Amniotic epithelial cell (primary cell): ENCODE data around the gene SCEL.
A peak's percentile ranks its signal among the peaks of the same experiment; 100 is the strongest.
"Not testable (repeated sequence)": the region's sequence is repeated elsewhere in the genome, so short reads cannot be mapped to it uniquely, and the experiment has no call there.

Experiments
- DNase-seq: peaks from one replicate; pipeline ENCODE4 v3.0.0-alpha.2; 2010; ENCODE audit warnings: low read depth

SCEL gene, protein sequence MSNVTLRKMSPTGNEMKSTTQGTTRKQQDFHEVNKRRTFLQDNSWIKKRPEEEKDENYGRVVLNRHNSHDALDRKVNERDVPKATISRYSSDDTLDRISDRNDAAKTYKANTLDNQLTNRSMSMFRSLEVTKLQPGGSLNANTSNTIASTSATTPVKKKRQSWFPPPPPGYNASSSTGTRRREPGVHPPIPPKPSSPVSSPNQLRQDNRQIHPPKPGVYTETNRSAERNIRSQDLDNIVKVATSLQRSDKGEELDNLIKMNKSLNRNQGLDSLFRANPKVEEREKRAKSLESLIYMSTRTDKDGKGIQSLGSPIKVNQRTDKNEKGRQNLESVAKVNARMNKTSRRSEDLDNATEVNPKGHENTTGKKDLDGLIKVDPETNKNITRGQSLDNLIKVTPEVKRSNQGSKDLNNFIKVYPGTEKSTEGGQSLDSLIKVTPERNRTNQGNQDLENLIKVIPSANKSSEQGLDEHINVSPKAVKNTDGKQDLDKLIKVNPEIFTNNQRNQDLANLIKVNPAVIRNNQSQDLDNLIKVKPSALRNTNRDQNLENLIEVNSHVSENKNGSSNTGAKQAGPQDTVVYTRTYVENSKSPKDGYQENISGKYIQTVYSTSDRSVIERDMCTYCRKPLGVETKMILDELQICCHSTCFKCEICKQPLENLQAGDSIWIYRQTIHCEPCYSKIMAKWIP

DNA sequence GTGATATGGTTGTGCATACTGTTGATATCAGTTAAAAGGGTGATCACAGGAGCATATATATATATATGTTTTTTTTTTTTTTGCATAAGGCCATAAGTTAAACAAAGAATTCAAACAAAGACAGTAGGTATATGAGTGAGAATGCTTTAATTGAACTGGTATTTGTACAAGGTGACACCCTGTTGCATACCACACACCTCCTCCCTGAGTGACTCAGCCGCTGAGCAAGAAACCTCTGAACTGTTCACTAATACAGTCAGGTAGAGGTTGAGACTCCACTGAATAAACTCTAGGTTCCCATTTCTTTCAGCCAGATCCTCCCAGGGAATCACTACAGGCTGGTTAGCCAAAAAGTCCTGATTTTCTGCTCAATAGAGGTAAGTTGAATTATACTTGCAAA lies at the start of gene SCEL:
TSS of gene SCEL (plus strand) at position 259 of the 400 bp plus-strand sequence. CDS start 20,170 bp downstream, outside the sequence.
- DNase-seq, result no peak

DNA sequence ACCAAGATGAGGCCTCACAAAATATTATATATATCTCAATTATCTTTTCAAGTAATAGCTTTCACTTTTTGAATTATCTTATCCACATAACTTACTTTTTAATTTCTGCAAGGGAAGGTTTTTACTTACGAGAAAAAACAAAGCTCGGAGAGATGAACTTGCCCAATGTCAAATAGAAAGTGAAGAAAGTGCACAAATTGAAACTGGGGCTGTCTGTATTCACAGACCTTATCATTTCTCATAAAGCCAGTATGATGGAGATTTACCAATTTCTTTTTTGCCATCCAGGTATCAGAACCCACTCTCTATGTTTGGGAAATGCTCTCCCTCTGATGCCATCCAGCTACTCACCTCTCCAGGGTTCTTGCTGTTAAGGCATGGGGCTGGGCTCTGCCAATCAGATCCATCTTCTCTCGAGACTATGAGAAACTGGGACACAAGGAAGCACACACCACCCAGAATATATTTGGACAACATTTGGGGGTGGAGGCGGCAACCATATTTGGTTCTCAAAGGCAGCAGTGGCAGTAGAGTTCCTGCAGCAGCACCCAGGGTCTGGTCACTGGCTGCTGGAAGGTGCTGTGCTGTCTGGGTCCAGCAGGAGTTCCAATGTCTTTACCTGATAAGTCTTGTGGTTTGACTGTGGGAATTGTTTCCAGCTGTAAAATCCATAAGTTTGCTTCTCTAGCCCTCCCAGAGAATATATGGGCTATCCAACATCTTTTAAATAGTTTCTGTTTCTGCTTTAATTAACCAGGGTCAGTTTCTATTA lies 45.8 kb upstream of the SCEL start:
- DNase-seq, result no peak

DNA sequence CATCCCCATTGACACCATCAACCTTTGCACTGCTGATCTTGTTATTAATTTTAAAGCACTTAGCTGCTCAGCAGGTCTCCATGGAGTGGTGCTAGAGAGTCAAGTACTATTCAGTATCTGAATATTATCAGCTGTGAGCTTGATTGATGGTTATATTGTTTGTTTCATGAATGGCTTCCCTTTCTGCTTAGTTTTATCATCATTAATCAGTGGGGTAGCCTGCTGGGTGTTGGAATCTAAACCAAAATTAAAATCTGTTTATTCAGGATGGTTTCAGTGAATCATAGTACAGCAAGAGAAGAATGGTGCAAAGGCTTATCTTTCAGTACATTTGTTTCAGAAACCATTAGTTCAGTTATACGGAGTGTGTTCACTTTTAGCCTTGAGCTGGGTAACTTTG lies 42.5 kb upstream of the SCEL start:
- peak; percentile 29 for DNase-seq

DNA sequence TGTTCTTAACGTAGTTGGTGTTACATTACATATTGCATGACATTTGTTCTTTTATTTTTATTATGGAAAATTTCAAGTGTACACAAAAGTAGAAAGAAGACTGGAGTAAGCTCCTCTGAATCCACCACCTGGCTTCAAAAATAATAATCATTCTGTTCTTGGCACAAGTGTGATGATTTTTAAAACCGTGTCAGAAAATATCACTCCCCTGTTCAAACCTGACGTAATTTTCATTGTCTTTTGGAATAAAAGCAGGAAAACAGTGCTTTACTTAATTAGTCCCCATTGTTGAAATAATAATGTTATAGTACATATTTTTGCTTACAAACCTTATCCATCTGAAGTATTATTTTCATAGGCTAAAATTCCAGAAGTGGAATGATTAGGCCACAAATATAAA lies 41.3 kb upstream of the SCEL start:
- DNase-seq, result no peak

DNA sequence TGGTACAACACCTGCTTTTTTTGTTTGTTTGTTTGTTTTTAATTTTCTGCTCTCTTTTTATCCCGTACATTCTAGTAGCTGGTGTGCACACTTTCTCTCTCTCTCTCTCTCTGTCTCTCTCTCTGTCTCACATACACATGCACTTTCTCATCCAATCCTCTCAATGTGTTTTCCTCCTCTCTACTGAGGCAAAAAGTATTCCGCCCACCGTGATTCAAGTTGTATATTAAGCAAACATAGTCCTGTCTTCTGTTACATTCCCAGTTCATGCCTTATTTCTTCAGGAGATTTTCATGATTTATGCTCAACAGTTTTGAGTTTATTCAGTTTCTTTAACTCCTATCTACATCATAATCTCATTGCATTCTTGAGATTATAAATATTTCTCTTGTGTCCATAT lies 38.2 kb upstream of the SCEL start:
- peak; percentile 47 for DNase-seq

DNA sequence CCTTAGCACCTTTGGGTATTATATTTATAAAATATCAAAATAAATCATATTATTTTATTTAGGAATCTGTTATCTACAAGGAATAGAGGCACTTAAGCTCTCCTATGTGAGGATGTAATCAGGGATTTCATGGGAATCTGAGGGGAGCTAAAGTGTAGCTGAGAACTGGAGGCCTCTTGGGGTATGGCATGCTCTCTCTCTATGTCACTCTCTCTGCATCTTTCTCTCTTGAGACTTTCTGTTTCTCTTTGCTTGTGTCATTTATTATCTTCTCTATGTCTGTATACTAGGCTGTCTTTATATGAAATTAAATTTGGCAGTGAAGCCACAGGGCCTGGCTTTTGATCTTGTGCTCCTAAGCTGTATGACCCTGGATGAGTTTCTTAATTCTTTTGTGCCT lies 37.7 kb upstream of the SCEL start:
- no peak for DNase-seq

DNA sequence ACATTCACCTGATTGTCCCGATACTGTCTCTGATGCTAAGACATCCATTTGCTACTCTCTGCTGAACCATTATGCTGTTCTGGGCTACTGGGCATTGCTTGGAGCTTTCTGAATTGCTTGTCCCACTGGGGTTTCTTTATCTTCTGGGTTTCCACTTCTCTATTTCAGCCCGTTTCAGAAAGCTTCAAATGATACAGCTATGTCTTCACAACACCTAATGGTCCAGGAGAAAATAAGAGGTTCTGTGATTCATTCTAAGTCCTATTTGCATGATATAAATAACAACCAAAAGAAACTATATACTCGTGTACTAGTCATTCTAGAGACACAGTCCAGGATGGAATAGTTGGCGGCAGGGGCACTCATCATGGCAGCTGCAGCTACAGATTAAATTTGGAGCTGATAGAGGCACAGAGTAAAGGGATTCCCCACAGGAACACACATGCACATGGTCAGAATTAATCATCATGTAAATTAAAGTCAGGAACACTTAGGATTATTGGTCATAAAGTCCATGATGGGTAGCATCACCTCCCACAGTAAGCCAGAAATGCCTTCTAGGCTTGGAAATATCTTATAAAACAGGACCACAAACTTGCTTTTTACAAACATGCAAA lies 33.3 kb upstream of the SCEL start:
- DNase-seq, result no peak

DNA sequence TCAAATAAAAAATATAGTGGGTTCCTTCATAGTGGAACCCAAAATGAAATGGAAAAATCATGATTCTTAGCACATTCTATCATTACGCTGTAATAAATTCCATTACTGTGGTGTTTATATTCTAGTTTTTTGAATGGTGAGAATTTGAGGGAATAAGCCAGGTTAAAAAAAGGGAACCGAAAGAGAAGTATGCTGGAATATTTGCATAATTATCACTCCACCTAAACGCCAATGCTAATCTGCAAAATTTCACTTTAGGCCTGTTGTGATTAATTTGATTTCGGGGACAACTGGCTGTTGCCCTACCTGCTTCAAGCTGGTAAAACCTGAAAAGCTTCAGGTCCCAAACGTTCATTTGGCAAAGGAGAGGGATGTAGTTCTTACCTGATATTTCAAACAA lies 32.1 kb upstream of the SCEL start:
- DNase-seq, result no peak

DNA sequence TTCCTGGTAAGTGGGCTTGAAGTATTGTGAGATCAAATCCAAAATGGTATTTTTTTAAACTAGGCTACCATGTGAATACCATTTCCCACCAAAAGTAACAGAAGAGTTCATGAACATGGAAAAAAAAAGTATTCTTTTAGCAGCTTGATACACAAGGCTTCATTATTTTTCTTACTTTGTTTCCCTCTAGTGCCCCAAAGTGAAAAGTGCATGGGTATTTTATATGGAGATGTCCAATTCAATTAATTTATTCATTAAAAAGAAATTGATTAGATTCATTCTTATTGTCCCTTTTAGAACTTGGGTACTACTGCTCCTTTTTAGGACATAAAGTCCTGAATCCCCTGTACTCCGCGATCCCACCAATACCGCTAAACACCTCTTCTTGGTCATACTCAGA lies 28.6 kb upstream of the SCEL start:
- no peak for DNase-seq

DNA sequence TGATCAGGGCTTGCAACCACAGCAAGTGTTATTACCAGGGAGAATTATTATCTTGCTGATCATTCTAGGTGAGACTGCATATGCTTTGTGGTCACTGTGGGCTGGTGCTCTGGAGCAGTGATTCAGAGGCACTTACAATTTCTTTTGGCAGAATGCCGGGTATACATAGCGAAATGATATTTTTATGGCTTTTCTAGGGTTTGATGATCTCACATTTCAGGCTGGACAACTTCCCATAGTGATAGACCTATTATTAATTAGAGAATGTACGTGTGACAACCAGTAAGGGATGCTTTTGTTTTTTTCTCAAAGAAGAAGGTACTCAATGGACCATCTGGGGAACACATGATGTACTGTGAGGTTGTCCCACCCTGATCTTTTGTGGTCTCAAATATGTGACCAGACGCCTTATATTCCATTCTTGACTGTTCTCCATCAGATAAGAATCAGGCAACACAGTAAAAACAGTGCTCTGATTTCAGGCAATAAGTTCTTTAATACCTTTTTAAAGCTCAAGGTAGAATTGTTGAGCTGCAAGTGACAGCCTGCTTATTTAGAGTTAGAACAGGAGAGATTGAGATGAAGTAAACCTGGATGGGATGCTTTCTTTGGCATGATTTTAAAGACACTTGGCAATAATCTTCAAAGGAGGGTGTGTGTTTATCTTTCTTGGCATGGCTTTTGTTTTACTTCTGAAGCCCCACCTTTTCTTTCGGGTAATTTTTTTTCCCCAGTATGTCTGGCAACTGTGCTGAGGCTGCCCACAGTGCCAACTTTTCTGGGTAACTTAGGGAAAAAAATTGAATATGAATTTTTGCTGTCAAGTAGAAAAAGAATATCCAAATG lies 27.4 kb upstream of the SCEL start:
- DNase-seq, result peak; percentile 76

DNA sequence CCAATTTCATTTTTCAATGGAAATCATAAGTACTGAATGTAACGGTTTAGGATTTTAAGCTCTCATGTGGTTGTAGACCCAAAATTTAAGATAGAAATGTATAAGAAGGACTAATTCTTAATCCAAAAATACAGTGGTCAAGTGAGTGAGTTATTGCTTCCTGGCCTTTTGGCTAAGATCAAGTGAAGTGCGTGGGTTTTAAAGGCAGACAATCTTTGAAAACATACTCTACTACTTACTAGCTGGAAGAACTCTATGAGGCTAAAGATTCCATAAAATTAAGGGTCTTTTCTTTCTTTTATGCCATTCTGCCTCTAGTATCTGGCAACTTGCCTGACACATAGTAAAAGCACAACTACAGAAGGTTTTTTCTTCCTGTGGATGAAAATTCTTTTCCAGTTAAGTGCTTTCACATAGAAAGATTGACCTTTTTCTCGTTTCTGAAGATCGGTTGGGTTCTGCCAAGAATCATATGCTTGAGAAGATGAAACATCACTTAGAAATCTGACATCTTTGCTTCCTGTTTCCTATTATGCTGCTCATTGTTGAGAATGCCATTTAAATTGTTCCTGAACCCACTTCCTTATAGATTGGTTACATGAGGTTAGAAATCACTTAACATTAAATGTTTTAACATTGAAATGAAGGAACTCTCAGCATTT lies 26.4 kb upstream of the SCEL start:
- DNase-seq, result no peak

DNA sequence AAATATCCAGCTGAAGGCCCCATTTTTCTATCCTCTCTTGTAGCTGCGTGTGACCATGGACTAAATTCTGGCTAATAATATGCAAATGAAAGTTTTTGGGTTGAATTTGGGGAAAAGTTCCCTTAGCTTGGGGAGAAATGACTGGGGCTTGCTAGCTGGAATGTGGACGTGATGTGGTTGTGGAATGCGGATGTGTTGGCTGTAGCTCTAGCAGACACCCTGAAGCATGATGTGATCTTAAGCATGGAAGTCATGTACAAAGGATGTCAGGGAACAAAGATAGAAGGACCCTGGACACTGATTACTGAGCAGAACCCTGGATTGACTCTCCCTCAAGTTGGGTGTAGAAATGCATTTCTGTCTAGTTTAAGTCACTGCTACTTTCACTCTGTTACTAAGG lies 25.4 kb upstream of the SCEL start:
- no peak for DNase-seq

DNA sequence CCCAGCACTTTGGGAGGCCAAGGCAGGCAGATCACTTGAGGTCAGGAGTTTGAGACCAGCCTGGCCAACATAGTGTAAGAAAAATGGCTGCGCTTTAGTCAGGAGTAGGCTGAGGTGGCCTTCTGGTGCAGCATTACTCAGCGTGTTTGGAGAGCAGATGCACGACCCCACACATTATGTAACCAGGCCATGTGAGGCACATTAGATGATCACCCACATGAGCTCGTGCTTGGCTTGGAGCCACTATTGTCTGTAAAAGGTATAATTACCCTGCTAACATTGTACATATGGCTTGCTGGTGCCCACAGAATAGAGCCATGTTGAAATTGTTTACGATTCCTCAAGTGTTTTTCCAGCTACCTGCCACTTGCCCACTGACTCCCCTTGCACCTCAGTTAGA lies 24.0 kb upstream of the SCEL start:
- DNase-seq, result no peak

DNA sequence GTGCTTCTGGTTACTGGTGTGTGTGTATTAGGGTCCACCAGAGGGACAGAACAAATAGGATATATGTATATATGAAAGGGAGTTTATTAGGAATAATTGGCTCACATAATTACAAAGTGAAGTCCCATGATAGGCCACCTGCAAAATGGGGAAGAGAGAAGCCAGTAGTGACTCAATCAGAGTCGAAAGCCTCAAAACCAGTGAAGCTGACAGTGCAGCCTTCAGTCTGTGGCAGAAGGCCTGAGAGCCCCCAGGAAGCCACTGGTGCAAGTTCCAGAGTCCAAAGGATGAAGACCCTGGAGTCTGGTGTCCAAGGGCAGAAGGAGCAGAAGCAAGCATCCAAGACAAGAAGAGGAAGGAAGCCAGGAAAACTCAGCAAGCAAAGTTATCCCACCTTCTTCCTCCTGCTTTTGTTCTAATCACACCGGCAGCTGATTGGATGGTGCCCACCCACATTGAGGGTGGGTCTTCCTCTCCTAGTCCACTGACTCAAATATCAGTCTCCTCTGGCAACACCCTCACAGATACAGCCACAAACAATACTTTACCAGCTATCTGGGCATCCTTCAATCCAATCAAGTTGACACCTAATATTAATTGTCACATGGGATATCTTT lies 21.7 kb upstream of the SCEL start:
- DNase-seq, result no peak

DNA sequence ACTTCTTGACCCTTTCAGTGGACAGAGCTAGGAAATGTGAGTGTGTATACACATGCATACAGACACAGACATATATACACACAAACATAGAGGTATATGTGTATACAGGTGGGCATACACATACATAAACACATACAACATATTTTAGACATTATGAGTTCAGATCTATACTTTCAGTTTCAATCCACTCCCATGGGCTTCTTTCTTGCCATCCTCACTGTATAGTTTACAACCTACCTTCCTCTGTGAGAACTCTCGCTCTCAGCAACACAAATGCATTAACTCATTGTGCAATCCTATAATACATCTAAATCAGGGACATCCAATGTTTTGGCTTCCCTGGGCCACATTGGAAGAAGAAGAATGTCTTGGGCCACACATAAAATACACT lies 21.2 kb upstream of the SCEL start:
- DNase-seq, result no peak

DNA sequence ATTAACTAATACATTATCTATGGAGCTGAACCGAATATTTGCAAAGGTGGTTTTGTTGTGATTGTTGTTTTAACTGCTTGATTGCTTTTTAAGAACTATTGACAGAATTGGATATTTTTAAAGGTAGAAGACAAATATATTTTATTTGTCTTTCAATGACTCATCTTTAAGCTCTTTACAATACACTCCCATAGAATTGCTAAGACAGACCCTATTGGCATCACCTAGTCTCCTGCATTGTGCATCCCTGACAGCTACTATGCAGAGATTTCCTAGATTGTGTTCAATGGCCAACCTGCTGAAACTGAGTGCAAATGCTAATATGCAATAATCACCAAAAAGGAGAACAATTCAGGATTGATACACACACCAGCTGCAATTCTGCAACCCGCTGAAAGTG lies 19.7 kb upstream of the SCEL start:
- DNase-seq, result no peak

DNA sequence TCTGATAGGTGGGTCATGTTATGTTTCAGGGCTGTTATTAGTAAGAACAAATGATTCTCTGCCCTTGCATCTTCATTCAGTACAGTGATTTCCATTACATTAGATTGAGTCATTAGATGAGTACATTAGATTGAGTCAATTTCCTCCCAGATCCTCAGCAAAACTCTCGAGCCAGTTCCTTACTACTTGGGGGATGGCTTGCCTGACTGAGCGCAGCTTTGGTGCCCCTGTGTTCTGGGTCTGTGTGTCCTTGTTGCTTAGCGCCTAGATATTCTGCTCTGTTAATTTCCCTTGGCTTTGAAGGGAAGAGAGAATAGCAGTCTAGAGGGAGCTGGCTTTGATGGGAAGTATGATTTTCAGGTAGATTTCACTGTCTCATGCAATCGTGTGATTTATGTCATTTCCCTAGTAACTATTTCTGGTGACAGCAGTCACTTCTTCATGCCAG lies 19.1 kb upstream of the SCEL start:
- DNase-seq, result no peak

DNA sequence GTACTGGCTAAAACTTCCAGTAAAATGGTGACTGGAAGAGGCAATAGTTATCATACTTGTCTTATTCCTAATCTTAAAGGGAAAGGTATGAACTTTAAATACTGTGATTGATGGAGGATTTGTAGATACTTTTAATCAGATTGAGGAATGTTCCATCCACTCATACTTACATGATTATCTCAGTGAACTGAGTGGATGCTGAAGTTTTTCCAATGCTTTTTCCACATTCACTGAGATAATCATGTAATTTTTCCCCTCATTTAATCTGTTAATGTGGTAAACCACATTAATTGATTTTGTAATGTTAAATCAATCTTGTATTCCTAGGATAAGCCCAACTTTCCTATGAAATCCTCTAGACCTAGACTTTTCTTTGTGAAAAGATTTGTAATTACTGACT lies 17.2 kb upstream of the SCEL start:
- DNase-seq, result no peak

DNA sequence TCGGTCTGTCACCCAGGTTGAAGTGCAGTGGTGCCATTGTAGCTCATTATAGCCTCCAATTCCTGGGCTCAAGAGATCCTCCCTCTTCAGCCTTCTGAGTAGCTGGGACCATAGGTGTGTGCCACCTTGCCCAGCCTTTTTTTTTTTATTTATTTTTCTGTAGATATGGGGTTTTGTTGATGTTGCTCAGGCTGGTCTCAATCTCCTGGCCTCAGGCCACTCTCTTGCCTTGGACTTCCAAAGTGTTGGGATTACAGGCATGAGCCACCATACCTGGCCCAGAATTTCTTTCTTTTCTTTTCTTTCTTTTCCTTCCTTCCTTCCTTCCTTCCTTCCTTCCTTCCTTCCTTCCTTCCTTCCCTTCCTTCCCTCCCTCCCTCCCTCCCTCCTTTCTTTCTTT lies 16.1 kb upstream of the SCEL start:
- DNase-seq, result not testable (repeated sequence)

DNA sequence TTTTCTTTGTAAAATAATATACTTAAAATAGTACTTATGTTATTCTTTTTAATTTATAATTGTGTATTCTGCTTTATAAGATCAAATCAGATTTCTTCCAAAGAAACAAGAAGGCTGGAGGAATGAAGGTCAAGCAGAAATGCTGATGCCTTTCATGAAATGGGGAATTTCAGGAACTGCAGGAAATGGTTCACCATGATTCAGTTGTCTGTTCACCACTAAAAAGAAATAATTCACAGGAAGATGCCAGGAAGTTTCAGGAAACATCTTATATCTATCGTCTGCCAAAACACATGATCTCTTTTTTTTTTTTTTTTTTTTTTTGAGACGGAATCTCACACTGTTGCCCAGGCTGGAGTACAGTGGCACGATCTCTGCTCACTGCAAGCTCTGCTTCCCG lies 15.7 kb upstream of the SCEL start:
- no peak for DNase-seq

DNA sequence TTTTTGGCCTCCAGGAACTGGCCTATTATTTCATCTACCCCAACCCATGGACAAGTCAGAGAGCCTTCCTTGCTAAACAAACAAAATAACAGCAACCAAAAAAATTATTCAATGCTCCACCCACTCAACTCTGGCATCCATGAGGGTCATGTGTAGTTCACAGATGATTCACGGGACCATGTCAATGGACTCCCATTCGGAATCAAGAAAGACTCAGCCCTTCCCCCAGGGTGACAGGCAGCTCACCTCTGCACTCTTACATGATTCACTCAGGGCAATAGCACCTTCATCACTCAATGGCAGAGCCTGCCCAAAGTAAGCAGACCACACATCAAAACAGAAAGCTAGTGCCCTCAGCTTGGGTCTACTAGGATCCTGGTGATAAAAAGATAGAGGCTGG lies 14.3 kb upstream of the SCEL start:
- no peak for DNase-seq
